Stimulated activated CD8-positive, alpha-beta memory T cell treated with anti-CD3 and anti-CD28 coated beads, Interleukin-12 subunit alpha, Interleukin-12 subunit beta, amount 100 ng/mL, for 24 hours (primary cell): Measurements from ENCODE around the gene NGF.

Source experiments
- DNase-seq: peaks from one replicate; pipeline ENCODE4 v3.0.0-alpha.2; 2020; ENCODE audit errors: extremely low read depth

The NGF gene

DNA sequence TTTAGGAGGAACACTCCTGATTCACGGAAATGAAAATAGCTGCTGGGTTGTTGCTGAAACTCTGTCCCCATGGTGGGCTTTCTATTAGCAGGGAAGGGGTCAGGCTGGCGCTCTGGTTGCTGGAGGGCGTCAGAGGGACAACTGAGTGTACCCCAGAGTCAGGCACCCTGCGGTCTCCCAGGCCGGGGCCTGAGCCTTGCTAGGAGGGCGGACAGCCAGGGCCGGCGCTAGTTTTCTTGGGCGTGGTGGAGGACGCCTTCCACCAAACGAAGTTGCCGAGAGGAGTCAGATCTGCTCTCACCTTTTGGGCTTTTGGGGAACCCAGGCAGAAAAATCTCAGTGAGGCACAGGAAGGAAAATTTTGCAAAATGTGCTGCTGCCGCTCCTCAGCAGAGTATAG, 54.8 kb downstream of the NGF start:
- no peak for DNase-seq

DNA sequence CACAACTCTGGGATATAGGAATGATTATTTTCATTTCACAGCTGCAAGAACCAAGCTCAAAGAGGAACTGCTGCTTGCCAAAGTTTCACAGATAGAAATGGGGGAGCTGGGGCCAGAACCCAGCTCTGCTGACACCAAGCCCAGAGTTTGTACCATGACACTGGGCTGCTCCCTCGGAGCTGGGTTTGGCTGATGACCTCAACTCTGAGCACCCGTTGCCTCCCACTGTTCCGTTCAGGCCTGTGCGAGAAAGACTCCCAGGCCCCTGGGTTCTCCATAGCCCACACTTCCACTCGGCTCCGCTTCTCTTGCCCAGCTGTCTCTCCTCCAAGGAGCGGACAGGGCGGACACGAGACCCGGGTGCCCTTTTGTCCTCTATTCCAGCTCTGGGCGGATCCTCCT, 55.2 kb downstream of the NGF start:
- no peak for DNase-seq

DNA sequence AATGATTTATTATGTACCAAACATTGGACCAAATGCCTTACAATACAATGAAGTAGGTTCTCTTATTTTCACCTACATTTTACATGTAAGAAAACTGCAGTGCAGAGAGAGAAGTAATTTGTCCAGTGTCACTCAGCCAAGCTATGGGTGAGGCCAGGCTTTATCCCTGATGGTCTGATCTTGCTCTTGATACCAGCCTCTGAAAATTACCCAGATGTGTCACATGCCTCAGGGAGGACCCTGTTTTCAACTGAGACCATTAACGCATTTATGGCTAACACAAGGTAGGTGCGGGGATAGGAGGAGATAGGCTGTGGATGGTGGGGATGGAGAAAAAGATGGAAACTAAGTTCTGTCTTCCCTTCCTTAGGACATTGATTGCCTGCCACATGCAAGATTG, 56.9 kb downstream of the NGF start:
- no peak for DNase-seq

DNA sequence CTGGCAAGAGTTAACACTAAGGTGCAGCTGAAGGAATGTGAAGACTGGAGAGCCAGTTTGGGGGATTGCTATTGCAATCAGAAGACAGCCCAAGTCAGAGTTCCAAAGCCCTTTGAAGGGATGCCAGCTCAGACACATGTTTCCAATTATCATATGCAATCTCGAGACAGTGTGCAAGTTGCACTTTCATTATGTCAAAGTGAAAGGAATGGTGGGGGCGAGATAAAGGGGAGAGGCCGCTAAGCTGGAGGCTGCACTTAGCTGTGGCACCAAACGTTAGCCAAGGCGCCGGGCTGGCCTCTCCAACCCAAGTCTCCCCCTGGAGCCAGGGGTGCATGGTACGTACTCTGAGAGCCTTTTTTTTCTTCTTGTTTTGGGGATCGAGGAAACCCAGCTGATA, 58.0 kb downstream of the NGF start:
- no peak for DNase-seq

DNA sequence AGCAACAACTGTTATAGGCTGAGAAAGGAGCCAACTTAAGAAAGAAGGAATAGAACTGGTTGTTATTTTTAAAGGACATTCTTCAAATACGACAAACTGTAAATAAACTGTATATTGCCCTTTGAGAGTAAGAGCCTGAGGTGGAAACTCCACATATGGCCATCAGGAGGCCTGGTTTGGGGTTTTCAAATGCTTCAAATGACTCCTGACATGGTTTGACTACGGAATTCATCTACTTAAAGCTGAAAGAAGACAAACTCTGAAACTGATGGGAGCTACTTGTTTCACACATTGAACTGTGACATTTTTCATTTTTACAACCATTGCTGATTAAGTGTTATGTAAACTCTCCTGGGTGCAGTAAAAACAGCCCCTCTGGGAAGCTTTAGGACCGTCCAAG, 59.8 kb downstream of the NGF start:
- DNase-seq, result no peak

DNA sequence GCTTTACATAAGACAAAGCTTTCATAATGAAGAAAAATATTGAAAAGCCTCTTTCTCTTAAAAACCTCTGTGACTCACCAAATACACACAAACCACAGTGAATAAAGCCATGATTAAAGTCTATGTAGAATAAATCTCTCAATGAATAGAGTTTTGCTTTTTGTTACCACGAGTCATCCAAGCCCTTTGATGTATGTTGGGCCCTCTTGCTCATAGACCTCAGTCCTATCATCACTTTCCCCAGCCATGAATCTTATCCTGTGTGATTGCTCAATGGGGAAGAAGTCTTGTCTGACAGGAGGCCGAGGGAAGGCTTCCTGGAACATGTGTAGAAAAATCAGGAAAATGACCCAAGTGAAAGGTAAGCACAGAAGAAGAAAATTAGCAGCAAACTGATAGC, 60.8 kb downstream of the NGF start:
- DNase-seq, result no peak

DNA sequence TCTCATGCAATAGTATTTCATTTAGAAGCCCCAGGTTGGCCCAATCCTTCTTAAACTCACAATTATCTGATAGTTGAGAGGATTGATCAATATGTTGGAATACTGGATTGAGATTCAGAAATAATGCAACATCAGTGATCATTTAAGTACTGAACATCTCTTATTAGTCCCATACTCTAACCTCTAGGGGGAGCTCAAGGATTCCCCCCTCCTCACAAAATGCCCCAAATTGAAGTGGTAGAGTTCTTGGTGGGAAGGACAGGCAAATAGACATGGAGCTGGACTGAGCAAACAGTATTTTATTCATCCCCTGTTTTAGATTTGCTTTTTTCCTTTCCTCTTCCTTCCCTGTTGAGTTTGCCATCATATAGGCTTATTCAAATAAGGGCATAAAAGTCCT, 62.8 kb downstream of the NGF start:
- DNase-seq, result no peak

DNA sequence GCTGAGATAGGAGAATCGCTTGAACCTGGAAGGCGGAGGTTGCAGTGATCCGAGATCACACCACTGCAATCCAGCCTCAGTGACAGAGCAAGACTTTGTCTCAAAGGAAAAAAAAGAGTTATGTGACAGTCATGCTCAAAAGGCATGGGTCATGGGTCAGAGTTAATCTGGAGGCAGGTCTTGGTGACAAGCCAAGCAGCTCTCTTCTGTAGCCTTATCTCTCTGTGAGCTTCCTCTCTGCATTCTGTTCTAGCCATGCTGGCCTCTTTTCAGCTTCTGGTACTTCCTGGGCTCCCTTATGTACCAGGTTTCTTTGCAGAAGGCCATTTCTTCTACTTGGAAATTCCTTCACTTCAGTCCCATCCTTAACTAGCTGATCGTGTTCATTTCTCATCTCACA, 63.6 kb downstream of the NGF start:
- DNase-seq, result no peak

DNA sequence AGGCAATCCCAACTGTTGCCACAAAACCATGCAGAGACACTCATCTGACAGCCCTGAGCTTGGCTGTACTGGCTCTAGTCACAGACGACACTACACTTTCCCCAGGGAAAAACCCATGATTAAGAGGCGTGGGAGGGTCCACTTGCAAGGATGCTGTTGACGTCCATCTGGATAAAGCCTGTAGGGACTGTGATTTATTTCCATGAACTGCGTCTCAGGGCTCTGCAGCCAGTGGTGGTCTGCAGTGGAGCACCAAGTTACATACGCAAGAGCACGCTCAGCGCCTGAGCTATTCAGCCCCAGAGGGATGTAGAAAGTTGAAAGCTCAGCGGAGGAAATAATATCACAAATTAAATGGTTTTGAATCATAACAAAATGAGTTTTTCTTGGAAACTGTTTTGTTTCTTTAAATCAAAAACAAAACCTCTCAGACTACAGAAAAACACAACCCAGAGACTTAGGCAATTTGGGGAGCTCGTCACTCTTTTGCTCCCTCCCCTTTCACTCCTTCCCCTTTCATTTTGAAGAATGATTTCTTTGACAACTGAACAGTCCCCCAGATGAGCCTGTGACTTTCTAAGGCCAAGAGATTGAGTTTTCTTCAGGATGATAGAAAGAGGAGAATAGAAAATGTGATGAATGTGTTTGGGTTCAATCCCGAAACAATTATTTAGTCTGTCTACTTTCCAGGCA, 71.2 kb downstream of the NGF start:
- no peak for DNase-seq

DNA sequence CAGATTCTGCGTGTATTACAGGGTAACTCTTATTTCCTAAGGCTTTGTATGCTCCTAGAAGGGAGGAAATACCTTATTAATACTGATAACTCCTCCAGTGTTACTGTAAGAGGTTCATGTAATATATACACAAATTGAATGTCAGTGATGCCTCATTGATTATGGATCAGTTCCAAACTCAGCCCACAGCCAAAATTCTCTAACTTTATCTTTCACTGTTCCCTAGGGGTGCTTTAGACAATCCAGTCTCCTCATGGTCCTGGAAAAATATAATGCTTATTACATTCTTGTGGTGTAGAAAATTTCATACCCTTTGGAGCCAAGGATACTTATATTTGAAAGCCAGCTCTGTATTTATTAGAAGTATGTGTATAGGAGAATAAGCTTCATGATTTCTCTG, 73.0 kb downstream of the NGF start:
- DNase-seq, result no peak

DNA sequence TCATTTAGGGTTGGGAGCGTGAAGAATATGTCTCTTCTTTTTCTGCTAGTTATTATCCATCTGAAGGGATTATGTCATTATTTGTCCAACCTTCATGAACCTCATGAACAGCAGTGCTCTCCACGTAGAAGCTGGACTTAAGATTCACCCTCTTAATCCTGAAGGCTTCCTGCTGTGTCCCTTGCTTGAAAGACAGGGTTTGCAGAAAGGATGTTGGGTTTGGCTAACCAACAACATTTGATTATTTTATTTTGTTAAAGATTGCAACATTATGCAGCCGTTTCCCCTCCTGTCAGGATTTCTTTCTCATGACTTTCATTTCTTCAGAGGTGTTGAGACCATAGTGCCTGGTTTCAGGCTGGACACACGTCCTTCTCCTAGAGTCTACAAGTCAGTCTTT, 75.2 kb downstream of the NGF start:
- DNase-seq, result no peak

DNA sequence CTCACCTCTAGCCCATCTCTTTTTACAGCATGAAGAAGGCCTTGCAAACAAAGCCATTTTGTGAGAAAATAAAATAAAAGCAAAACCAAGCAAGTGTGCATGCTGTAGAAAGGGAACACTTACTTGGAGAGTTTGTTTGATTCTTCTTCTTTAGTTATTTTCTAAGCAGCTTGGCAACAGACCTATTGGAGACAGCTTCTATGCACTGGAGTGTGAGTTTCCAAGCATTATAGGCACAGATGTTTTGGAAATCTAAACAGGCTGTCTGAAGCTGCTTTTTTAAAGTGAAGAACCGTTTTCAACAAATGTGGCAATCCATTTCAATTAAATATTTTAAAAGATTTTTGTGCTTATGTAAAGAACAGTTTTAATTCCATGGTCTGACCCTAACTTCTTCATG, 76.6 kb downstream of the NGF start:
- DNase-seq, result no peak

DNA sequence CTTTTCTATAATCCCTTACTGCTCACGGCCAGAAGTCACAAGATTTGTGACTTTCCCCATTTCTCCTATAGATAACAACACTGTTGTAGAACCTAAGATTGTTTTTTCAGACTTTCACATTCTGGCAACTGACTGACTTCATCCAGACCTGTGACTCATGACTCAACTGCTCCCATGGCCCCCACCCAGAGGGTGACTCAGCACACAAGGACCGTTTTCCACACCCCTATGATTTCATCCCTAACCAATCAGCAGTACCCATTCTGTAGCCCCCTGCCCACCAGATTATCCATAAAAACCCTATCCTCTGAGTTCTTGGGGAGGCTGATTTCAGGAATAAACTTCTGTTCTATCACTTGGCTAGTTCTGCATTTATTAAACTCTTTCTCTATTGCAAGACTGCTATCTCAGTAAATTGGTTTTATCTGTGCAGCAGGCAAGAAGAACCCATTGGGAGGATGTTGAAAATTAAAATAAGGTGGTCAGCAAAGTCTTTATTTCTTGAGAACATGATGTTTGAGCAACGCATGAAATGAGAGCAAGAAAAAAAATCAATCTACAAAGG, 79.7 kb downstream of the NGF start:
- DNase-seq, result no peak

DNA sequence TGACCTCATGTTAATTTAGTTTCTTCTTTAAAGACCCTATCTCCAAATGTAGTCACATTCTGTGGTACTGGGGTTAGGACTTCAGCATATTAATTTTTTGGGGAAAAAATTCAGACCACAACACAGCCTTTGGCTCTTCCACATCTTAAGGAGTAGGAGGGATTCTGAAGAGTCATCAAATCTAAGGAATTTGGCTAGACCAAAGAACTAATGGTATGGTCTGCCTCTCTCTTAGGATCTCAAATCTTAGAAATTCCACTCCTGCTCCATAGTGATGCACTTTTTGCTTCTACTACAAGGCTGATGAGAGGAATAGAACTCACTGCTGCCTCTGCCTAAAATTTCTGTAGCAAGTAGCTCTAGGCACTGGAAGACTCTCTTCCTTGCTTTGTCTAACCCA, 80.5 kb downstream of the NGF start:
- DNase-seq, result no peak

DNA sequence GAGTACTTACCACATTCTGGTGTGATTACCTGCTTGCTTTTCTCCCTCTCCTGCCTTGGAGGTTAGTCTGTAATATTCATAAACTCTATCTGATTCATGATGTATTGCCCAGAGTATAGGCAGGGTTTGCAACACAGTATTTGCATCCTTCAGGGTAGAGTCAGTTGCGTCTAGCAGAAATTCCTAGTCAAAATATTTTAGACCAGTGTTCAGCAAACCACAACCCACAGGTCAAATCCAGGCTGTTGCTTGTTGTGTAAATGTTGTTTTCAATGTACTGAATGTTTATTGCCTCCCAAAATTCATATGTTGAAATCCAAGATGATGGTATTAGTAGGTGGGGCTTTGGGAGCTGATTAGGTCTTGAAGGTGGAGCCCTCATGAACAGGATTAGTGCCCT, 82.9 kb downstream of the NGF start:
- no peak for DNase-seq

DNA sequence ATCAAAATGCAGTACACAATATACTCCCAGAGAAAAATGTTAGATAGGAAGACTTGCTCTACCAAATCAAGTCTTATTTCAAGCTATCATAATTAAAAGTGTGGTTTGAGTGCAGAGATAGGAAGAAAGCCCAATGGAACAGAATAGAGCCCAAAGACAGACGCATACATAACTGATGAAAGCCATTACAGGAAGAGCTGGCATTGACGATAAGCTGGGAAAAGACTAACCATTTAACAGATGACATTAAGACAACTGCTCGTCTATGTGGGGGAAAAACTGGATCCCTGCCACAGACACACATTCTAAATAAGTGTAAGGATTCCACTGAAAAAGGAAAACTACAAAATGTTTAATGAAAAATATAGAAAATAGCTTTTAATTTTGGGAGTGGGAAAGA, 85.5 kb downstream of the NGF start:
- no peak for DNase-seq

DNA sequence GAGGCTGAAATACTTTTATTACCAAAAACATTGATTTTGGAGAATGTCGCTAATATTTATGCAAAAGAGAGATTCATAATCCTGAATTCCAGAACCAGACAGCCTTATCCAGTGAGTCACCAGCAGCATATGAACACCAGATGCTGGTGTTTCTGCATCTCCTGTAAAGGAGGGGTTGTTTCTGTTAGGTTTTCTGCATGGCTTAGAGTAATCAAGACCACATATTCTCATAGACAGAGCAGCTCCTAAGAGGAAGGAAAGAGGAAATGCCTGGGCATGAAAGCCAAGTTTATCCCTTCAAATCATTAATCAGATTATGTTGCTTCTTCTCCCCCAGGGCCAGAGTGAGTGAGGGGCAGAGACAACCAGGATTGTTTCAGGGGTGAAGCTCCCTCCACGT, 86.2 kb downstream of the NGF start:
- DNase-seq, result no peak

DNA sequence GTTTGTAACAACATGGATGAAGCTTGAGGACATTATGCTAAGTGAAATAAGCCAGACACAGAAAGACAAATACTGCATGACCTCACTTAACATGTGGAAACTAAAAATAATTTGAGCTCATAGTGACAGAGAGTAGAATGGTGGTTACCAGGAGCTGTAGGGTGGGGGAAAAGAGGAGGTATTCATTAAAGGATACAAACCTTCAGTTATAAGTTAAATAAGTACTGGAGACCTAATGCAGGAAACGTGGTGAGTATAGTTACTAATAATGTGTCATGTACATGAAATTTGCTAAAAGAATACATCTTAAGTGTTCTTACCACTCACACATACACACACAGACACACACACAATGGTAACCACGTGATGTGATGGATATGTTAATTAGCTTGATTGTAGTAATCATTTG, 86.7 kb downstream of the NGF start:
- no peak for DNase-seq

DNA sequence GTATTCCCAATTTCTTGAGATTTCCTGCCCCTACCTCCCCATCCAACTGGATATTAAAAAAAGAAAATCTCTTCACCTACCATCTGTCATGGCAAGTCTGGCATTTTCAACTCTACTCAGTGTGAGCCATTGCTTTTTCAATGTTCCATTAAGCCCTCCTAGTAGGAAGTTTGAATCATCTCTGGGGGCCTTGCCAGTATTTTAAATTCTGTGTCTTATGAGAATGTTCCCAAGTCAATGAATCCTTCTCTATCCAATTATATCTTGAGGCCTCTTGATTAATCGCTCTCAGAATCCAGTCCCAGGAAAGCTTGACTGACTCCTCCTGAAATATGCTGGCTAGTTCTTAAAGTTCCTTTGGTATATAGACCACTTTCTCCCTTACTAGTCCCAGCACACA, 91.5 kb downstream of the NGF start:
- no peak for DNase-seq

DNA sequence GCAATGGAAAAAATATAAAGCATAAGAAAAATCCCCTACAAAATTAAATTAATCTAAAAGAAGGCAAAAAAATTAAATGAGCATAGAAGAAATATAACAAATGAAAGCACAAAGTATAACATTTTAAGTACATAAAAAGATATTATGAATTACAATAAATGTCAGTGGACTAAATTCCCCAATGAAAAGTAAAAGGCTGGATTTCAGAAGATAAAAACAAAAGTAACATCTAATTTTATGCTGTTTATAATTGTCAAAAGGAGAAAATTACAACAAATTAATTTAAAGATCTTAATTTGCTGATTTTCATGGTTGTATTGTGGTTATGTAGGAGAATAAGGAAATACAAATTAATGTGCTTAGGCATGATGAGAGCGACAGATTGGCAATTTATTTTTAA, 92.8 kb downstream of the NGF start:
- no peak for DNase-seq

DNA sequence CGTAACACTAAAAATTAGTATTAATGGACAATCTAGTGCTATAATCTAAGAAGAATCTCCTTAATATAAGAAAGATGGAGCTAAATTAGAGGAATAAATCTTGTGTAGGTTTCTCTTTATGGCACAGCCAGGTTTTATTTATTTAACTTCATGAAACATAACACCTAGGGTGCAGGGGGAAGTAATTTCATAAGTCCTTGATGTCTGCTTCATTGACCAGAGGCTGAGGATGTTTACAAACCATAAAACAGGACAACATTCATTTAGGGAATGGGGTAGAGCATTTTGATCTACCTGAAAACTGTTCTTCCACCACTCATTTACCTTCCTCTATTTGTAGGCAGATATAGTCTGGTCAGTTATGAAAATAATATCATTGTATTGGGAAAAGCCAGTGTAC, 95.5 kb downstream of the NGF start:
- DNase-seq, result no peak

DNA sequence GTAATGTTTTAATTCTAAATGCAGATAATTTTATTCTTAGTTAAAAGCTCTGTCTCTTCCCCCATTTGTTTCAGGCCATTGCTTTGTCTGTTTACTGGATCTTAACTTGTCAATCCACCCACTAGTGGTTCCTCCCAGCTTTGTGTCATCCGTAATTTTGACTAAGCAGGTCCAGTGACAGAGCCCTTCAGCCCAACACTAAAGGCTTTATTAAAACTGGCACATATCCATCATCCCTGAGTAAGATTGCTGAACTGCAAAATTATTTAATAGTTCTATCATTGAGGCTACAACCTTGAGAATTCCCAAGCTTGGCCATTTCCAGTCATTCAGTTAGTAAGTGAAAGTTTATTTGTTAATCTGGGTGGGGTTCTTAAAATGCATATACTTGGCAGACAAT, 96.7 kb downstream of the NGF start:
- no peak for DNase-seq

DNA sequence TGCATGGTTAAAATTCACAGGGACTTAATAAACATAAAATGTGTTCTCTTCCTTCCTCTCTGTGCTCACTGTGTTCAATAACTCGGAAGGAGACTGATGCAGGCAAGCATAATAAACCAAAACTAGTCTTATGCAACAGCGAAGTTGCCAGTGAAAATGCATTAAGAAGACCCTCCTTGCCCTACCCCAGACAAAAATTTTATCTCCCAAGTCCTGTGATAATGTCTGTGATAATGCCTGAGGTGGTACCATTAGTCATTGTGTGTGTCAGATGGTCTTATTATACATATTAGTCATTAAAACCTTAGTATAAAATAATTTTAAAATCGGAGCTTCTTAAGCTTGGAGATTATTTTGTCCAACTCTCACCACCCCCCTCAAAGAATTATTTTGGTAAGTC, 97.8 kb downstream of the NGF start:
- no peak for DNase-seq

DNA sequence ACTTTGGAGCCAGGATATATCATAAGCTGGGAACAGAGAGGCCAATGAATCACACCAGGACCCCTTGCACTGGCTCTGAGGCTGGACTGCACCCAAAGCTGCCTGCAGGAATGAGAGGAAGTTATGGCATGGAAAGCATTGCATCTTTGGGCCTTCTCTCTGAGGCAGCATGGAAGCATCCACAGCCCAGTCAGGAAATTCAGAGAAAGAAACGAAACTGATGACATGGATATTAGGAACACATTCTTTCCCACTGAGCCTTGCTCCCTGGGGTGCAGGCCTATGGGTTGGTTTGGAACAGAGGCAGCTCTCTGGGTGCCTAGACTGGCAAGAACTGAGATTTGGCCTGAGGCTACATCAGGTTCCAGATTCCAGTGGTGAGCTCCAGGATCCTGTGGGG, 98.6 kb downstream of the NGF start:
- DNase-seq, result no peak

DNA sequence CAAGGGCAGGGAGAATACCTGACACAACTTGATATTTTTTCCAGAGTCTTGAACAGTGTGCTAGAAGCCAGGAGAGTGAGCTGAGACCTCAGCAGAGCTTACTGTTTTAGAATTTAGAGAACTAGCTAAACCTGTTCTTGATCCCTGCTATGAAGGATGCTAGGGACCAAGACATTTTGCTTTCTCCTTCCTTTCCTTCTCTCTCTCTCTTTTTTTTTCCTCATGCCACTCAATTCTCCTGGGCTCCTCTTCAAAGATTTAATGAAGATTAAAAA, 99.0 kb downstream of the NGF start:
- DNase-seq, result no peak
